NCI-H748 treated with DMSO at 0.1 percent for 48 hours (cell line): ENCODE results near the gene ADCY10.
A peak's percentile ranks its signal among the peaks of the same experiment; 100 is the strongest.
"Not testable (repeated sequence)": the region's sequence is repeated elsewhere in the genome, so short reads cannot be mapped to it uniquely, and the experiment has no call there.

Source experiments
- DNase-seq: peaks from one replicate; lab custom pipeline; 2025; lab: John Stamatoyannopoulos, UW

The ADCY10 gene

GRCh38 chr1:167806676-167807075 lies 107.3 kb downstream of the ADCY10 start:
- DNase-seq: not testable (repeated sequence)

- not testable (repeated sequence) for DNase-seq
Observed at GRCh38 chr1:167806235-167806634, 107.7 kb downstream of the ADCY10 start.

- DNase-seq: no peak
Observed at GRCh38 chr1:167805041-167805556, 108.8 kb downstream of the ADCY10 start.

GRCh38 chr1:167803358-167804207 lies 110.4 kb downstream of the ADCY10 start:
- peak; percentile 82 for DNase-seq

- DNase-seq: no peak
Observed at GRCh38 chr1:167802235-167802634, 111.7 kb downstream of the ADCY10 start.

GRCh38 chr1:167800251-167800650 lies 113.7 kb downstream of the ADCY10 start:
- DNase-seq: no peak

GRCh38 chr1:167799747-167800146 lies 114.2 kb downstream of the ADCY10 start:
- no peak for DNase-seq

- no peak for DNase-seq
Observed at GRCh38 chr1:167798952-167799351, 115.0 kb downstream of the ADCY10 start.

- no peak for DNase-seq
Observed at GRCh38 chr1:167797015-167797414, 116.9 kb downstream of the ADCY10 start.

- DNase-seq: peak; percentile 48
Observed at GRCh38 chr1:167795810-167796740, 117.9 kb downstream of the ADCY10 start.

- DNase-seq: no peak
Observed at GRCh38 chr1:167794043-167794442, 119.9 kb downstream of the ADCY10 start.

GRCh38 chr1:167792188-167792565 lies 121.8 kb downstream of the ADCY10 start:
- DNase-seq: no peak

- DNase-seq: no peak
Observed at GRCh38 chr1:167791281-167792187, 122.4 kb downstream of the ADCY10 start.

- no peak for DNase-seq
Observed at GRCh38 chr1:167790117-167790516, 123.8 kb downstream of the ADCY10 start.

- DNase-seq: no peak
Observed at GRCh38 chr1:167789501-167789900, 124.4 kb downstream of the ADCY10 start.

GRCh38 chr1:167786502-167786901 lies 127.4 kb downstream of the ADCY10 start:
- DNase-seq: no peak

- no peak for DNase-seq
Observed at GRCh38 chr1:167784876-167785550, 128.9 kb downstream of the ADCY10 start.

GRCh38 chr1:167782946-167783345 lies 131.0 kb downstream of the ADCY10 start:
- DNase-seq: no peak

- DNase-seq: no peak
Observed at GRCh38 chr1:167781558-167781957, 132.4 kb downstream of the ADCY10 start.

- no peak for DNase-seq
Observed at GRCh38 chr1:167777269-167777650, 136.7 kb downstream of the ADCY10 start.
